IMR-90 (cell line): ENCODE measurements around the gene MTCL3.

Experiments
- ATAC-seq: fragments of 200-7000 bp; cut with Tn5 transposase; 2 replicates; pipeline ENCODE4 v1.9.1; 2020; ENCODE audit warnings: low read depth, mild to moderate bottlenecking, moderate library complexity
- BruUV-seq: library from RNA; stranded (reverse); fragments of 400-500 nt; replicated peaks from 2 replicates; lab custom pipeline; 2021; lab: Mats Ljungman, UMichigan
- CTCF ChIA-PET: fragments of 300-600 bp; formaldehyde crosslinking; extraction: SDS; loops from one replicate; lab custom pipeline; 2021; ENCODE audit warnings: antibody characterized with exemption; lab: Yijun Ruan, JAX
- POLR2A ChIA-PET: fragments of 300-600 bp; sonication (Branson Sonifier 250); formaldehyde crosslinking; loops from one replicate; lab custom pipeline; 2022; ENCODE audit warnings: antibody characterized with exemption; ENCODE audit not compliant: unreplicated experiment; lab: Charles Lee
- DNase-seq: peaks from one replicate; pipeline ENCODE4 v3.0.0; 2013
- H2AFZ ChIP-seq: replicated peaks from 2 replicates; pipeline ENCODE3; 2013; ENCODE audit warnings: low read length, mild to moderate bottlenecking; ENCODE audit not compliant: poor library complexity
- H2AK5ac ChIP-seq: 2 replicates; pipeline ENCODE4 v1.6.1; 2013; ENCODE audit warnings: low read depth, low read length, inconsistent platforms
- H2AK9ac ChIP-seq: replicated peaks from 2 replicates; pipeline ENCODE3; 2013; ENCODE audit warnings: mild to moderate bottlenecking, low read depth, low read length, moderate library complexity; ENCODE audit not compliant: poor library complexity
- H2BK120ac ChIP-seq: 2 replicates; pipeline ENCODE4 v1.6.1; 2013; ENCODE audit warnings: low read depth, low read length, inconsistent platforms
- H2BK15ac ChIP-seq: 3 replicates; pipeline ENCODE4 v1.6.1; 2013; ENCODE audit warnings: low read depth, low read length, inconsistent platforms
- H2BK20ac ChIP-seq: 2 replicates; pipeline ENCODE4 v1.6.1; 2013; ENCODE audit warnings: low read depth, mild to moderate bottlenecking, inconsistent platforms, low read length, moderate library complexity
- H2BK5ac ChIP-seq: 2 replicates; pipeline ENCODE4 v1.6.1; 2013; ENCODE audit warnings: mild to moderate bottlenecking, low read depth, low read length, inconsistent platforms; ENCODE audit not compliant: poor library complexity, severe bottlenecking
- H3K14ac ChIP-seq: replicated peaks from 2 replicates; pipeline ENCODE4 v1.6.1; 2013; ENCODE audit warnings: low read depth, low read length, inconsistent platforms
- H3K18ac ChIP-seq: 2 replicates; pipeline ENCODE4 v1.6.1; 2013; ENCODE audit warnings: low read depth, low read length, control low read depth
- H3K23ac ChIP-seq: 2 replicates; pipeline ENCODE4 v1.6.1; 2013; ENCODE audit warnings: low read depth, low read length, inconsistent platforms
- H3K27ac ChIP-seq: 2 replicates; pipeline ENCODE4 v1.5.1; 2013; ENCODE audit warnings: mild to moderate bottlenecking, control low read depth, low read length; ENCODE audit not compliant: insufficient read depth
- H3K27me3 ChIP-seq: 2 replicates; pipeline ENCODE4 v1.6.1; 2013; ENCODE audit warnings: low read length; ENCODE audit not compliant: control insufficient read depth, insufficient read depth
- H3K36me3 ChIP-seq: 2 replicates; pipeline ENCODE4 v1.6.1; 2013; ENCODE audit warnings: low read length, mixed read lengths; ENCODE audit not compliant: control insufficient read depth, insufficient read depth
- H3K4ac ChIP-seq: 2 replicates; pipeline ENCODE4 v1.6.1; 2013; ENCODE audit warnings: low read depth, low read length, inconsistent platforms
- H3K4me1 ChIP-seq: 2 replicates; pipeline ENCODE4 v1.6.1; 2013; ENCODE audit warnings: low read length, mixed read lengths; ENCODE audit not compliant: control insufficient read depth, insufficient read depth
- H3K4me2 ChIP-seq: 2 replicates; pipeline ENCODE4 v1.6.1; 2013; ENCODE audit warnings: low read depth, mild to moderate bottlenecking, control low read depth, low read length, moderate library complexity
- H3K4me3 ChIP-seq: 2 replicates; pipeline ENCODE4 v1.5.1; 2013; ENCODE audit warnings: low read depth, mild to moderate bottlenecking, control low read depth, low read length, moderate library complexity; ENCODE audit not compliant: insufficient read depth
- H3K56ac ChIP-seq: 2 replicates; pipeline ENCODE4 v1.6.1; 2013; ENCODE audit warnings: low read length, inconsistent platforms; ENCODE audit not compliant: insufficient read depth; ENCODE audit errors: extremely low read depth
- H3K79me1 ChIP-seq, 2 experiments: 2 replicates each; pipeline ENCODE4 v1.6.1; 2013; ENCODE audit warnings: low read length in 2 of 2, inconsistent platforms in 1 of 2, low read depth in 1 of 2
- H3K9ac ChIP-seq: 2 replicates; pipeline ENCODE4 v1.6.1; 2013; ENCODE audit warnings: low read depth, low read length, control low read depth
- H3K9me1 ChIP-seq: 2 replicates; pipeline ENCODE4 v1.6.1; 2013; ENCODE audit warnings: low read length, inconsistent platforms; ENCODE audit not compliant: insufficient read depth
- H3K9me3 ChIP-seq: 2 replicates; pipeline ENCODE4 v1.6.1; 2013; ENCODE audit warnings: low read length; ENCODE audit not compliant: control insufficient read depth, insufficient read depth
- H4K20me1 ChIP-seq: 2 replicates; pipeline ENCODE4 v1.6.1; 2013; ENCODE audit warnings: low read length, inconsistent platforms; ENCODE audit not compliant: insufficient read depth
- H4K5ac ChIP-seq: 2 replicates; pipeline ENCODE4 v1.6.1; 2013; ENCODE audit warnings: mild to moderate bottlenecking, low read depth, low read length, control low read depth
- H4K8ac ChIP-seq, 2 experiments: 2 replicates each; pipeline ENCODE4 v1.6.1; 2013; ENCODE audit warnings: low read depth in 2 of 2, low read length in 2 of 2, control low read depth in 1 of 2, inconsistent platforms in 1 of 2
- H4K91ac ChIP-seq: 2 replicates; pipeline ENCODE4 v1.6.1; 2013; ENCODE audit warnings: low read depth, low read length, inconsistent platforms; ENCODE audit not compliant: insufficient read depth
- BHLHE40 ChIP-seq: fragments of 150-350 bp; IDR thresholded peaks from 2 replicates; pipeline ENCODE4 v1.6.1; 2016; ENCODE audit warnings: mild to moderate bottlenecking, low read depth, low read length
- CEBPB ChIP-seq: IDR thresholded peaks from 2 replicates; pipeline ENCODE4 v1.6.1; 2012; ENCODE audit warnings: low read depth, low read length, improper control_type of control experiment
- CHD1 ChIP-seq: IDR thresholded peaks from 2 replicates; pipeline ENCODE4 v1.6.1; 2012; ENCODE audit warnings: low read depth, low read length, improper control_type of control experiment
- FOS ChIP-seq: fragments of 150-350 bp; IDR thresholded peaks from 2 replicates; pipeline ENCODE4 v1.6.1; 2016; ENCODE audit warnings: low read depth, low read length
- MAFK ChIP-seq: IDR thresholded peaks from 2 replicates; pipeline ENCODE4 v1.6.1; 2012; ENCODE audit warnings: low read depth, low read length, improper control_type of control experiment
- MXI1 ChIP-seq: IDR thresholded peaks from 2 replicates; pipeline ENCODE4 v1.6.1; 2012; ENCODE audit warnings: low read depth, mild to moderate bottlenecking, low read length, moderate library complexity, borderline replicate concordance
- NFE2L2 ChIP-seq: fragments of 150-350 bp; IDR thresholded peaks from 2 replicates; pipeline ENCODE4 v1.6.1; 2016; ENCODE audit warnings: low read depth, mild to moderate bottlenecking, low read length
- POLR2A ChIP-seq: IDR thresholded peaks from 2 replicates; pipeline ENCODE4 v1.6.1; 2012; ENCODE audit warnings: mild to moderate bottlenecking, low read depth, low read length
- RAD21 ChIP-seq: IDR thresholded peaks from 2 replicates; pipeline ENCODE4 v1.6.1; 2012; ENCODE audit warnings: low read length, improper control_type of control experiment
- RCOR1 ChIP-seq: IDR thresholded peaks from 2 replicates; pipeline ENCODE4 v1.6.1; 2012; ENCODE audit warnings: mild to moderate bottlenecking, low read length, improper control_type of control experiment; ENCODE audit not compliant: insufficient replicate concordance
- RFX5 ChIP-seq: IDR thresholded peaks from 2 replicates; pipeline ENCODE4 v1.8.0; 2012; ENCODE audit warnings: low read depth, mild to moderate bottlenecking, low read length, moderate library complexity
- WGBS, 2 experiments: methylation state at CpG; one replicate each; pipeline versions ENCODE4 v1.1.5 to v1.1.7; 2013; ENCODE audit warnings: missing lambda C conversion rate in 2 of 2; ENCODE audit not compliant: insufficient read length in 1 of 2; ENCODE audit errors: extremely low coverage in 2 of 2; 5-methylcytosine and 5-hydroxymethylcytosine counted together
- dilution Hi-C: fragments of 300-500 bp; cut with HindIII; formaldehyde crosslinking; loops from one replicate; pipeline ENCODE4 v1.14.3; 2018; ENCODE audit warnings: low sequenced_read_pairs; ENCODE audit not compliant: unreplicated experiment
- in situ Hi-C: fragments of 300-500 bp; cut with MboI; formaldehyde crosslinking; loops from 3 replicates; pipeline ENCODE4 v1.14.3; 2019; ENCODE audit warnings: low sequenced_read_pairs, inconsistent platforms, mixed read lengths
- intact Hi-C: fragments of 100-400 bp; cut with micrococcal nuclease; formaldehyde crosslinking; loops from 2 replicates; pipeline ENCODE4 v1.10.0; 2022
- TF ChIP-seq, protein P1 (sequence below): fragments of 150-350 bp; IDR thresholded peaks from 2 replicates; pipeline ENCODE4 v1.6.1; 2016; ENCODE audit warnings: low read depth, mild to moderate bottlenecking, low read length, moderate library complexity, borderline replicate concordance
- TF ChIP-seq, protein P2 (sequence below): fragments of 150-350 bp; IDR thresholded peaks from 2 replicates; pipeline ENCODE4 v1.6.1; 2017; ENCODE audit warnings: mild to moderate bottlenecking, antibody characterized with exemption, low read length, low read depth
- TF ChIP-seq, protein P3 (sequence below): conservative IDR thresholded peaks from 2 replicates; pipeline ENCODE4 v1.5.1; 2012; ENCODE audit warnings: mild to moderate bottlenecking, low read depth, low read length, improper control_type of control experiment

MTCL3 gene

DNA sequence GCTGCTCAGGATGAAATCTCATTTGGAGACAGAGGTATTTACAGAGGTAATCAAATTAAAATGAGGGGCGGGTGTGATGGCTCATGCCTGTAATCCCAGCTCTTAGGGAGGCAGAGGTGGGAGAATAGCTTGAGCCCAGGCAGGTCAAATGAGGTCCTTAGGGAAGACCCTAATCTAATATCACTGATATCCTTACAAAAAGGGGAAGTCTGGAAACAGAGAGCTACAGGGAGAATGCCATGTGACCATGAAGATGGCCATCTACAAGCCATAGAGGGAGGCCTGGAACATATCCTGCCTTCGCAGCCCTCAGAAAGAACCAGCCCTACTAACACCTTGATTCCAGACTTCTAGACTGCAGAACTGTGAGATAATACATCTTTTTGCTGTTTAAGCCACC is 8.3 kb downstream of the MTCL3 start:
- H3K27me3 ChIP-seq: no peaks in the 10 kb centered on the region
- H3K23ac ChIP-seq: no peak overlapping the region
- intact Hi-C loops (no loop called here), dilution Hi-C loops (no loop called here), in situ Hi-C loops (no loop called here)
- peaks cover 3% of the 10 kb centered on the region; the same call in 1 of the 2 replicates for H3K4me1 ChIP-seq
- no peak overlapping the region for H4K91ac ChIP-seq
- no peaks in the 10 kb centered on the region for H3K36me3 ChIP-seq
- ChIA-PET POLR2A (no interaction called here), CTCF (no interaction called here)
- no peak overlapping the region for H2AK9ac ChIP-seq
- no peak overlapping the region for H2AFZ ChIP-seq
- no peak overlapping the region for H2BK120ac ChIP-seq
- H3K56ac ChIP-seq: no peak overlapping the region
- ATAC-seq (no peak), DNase-seq (no peak)
- H3K79me1 ChIP-seq: 0 out of 4 replicates have a peak, but pooled peaks cover 0 to 8% of the 10 kb centered on the region in 2 experiments
- no TSS peak for BruUV-seq
- H2BK15ac ChIP-seq: no peak overlapping the region
- H3K9me1 ChIP-seq: peaks cover 4% of the 10 kb centered on the region; the same call in 1 of the 2 replicates
- H3K4ac ChIP-seq: no peak overlapping the region
- H2BK5ac ChIP-seq: no peak overlapping the region
- no peak overlapping the region for H3K4me2 ChIP-seq
- H2BK20ac ChIP-seq: no peak overlapping the region
- no peak overlapping the region for H3K14ac ChIP-seq
- H4K8ac ChIP-seq: no peak overlapping the region
- no peaks in the 10 kb centered on the region for H3K9me3 ChIP-seq
- H4K5ac ChIP-seq: no peak overlapping the region
- no CpG with 5 or more reads among the region's 2 CpGs for WGBS, 2 experiments
- H3K18ac ChIP-seq: no peak overlapping the region
- TF ChIP-seq MAFK (no peak), RAD21 (no peak), RCOR1 (no peak), POLR2A (no peak), FOS (no peak), BHLHE40 (no peak), NFE2L2 (no peak), CHD1 (no peak), MXI1 (no peak), CEBPB (no peak), RFX5 (no peak)
- TF ChIP-seq, protein P1, sequence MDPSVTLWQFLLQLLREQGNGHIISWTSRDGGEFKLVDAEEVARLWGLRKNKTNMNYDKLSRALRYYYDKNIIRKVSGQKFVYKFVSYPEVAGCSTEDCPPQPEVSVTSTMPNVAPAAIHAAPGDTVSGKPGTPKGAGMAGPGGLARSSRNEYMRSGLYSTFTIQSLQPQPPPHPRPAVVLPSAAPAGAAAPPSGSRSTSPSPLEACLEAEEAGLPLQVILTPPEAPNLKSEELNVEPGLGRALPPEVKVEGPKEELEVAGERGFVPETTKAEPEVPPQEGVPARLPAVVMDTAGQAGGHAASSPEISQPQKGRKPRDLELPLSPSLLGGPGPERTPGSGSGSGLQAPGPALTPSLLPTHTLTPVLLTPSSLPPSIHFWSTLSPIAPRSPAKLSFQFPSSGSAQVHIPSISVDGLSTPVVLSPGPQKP: no peak
- TF ChIP-seq, protein P2, sequence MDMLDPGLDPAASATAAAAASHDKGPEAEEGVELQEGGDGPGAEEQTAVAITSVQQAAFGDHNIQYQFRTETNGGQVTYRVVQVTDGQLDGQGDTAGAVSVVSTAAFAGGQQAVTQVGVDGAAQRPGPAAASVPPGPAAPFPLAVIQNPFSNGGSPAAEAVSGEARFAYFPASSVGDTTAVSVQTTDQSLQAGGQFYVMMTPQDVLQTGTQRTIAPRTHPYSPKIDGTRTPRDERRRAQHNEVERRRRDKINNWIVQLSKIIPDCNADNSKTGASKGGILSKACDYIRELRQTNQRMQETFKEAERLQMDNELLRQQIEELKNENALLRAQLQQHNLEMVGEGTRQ: no peak
- TF ChIP-seq, protein P3, sequence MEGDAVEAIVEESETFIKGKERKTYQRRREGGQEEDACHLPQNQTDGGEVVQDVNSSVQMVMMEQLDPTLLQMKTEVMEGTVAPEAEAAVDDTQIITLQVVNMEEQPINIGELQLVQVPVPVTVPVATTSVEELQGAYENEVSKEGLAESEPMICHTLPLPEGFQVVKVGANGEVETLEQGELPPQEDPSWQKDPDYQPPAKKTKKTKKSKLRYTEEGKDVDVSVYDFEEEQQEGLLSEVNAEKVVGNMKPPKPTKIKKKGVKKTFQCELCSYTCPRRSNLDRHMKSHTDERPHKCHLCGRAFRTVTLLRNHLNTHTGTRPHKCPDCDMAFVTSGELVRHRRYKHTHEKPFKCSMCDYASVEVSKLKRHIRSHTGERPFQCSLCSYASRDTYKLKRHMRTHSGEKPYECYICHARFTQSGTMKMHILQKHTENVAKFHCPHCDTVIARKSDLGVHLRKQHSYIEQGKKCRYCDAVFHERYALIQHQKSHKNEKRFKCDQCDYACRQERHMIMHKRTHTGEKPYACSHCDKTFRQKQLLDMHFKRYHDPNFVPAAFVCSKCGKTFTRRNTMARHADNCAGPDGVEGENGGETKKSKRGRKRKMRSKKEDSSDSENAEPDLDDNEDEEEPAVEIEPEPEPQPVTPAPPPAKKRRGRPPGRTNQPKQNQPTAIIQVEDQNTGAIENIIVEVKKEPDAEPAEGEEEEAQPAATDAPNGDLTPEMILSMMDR: no peak
- H2AK5ac ChIP-seq: no peak overlapping the region
- H3K4me3 ChIP-seq: no peak overlapping the region
- H4K20me1 ChIP-seq: no peaks in the 10 kb centered on the region
- no peak overlapping the region for H3K27ac ChIP-seq
- H3K9ac ChIP-seq: no peak overlapping the region
